Fibroblast of mammary gland (primary cell): Measurements from ENCODE around the gene NLGN4Y.

ENCODE experiments used
- DNase-seq: peaks from one replicate; pipeline ENCODE4 v3.0.0-alpha.2; 2010; ENCODE audit warnings: low read depth
- H3K4me3 ChIP-seq: 2 replicates; pipeline ENCODE4 v1.5.1; 2011; ENCODE audit warnings: low read depth, mild to moderate bottlenecking, low read length, moderate library complexity; ENCODE audit not compliant: control insufficient read depth
- TF ChIP-seq, protein P1 (sequence below): conservative IDR thresholded peaks from 2 replicates; pipeline ENCODE4 v1.5.1; 2011; ENCODE audit warnings: low read depth, low read length, inconsistent platforms; ENCODE audit not compliant: control insufficient read depth, insufficient read depth

The NLGN4Y gene

GRCh38 chrY:14524272-14525231, at the start of gene NLGN4Y:
Gene NLGN4Y, plus strand, starts transcription at chrY:14524529. Its CDS starts 97,591 bp downstream, at chrY:14622120.
- DNase-seq, result no peak
- H3K4me3 ChIP-seq, result no peak within 1 kb of the TSS
- TF ChIP-seq, protein P1, sequence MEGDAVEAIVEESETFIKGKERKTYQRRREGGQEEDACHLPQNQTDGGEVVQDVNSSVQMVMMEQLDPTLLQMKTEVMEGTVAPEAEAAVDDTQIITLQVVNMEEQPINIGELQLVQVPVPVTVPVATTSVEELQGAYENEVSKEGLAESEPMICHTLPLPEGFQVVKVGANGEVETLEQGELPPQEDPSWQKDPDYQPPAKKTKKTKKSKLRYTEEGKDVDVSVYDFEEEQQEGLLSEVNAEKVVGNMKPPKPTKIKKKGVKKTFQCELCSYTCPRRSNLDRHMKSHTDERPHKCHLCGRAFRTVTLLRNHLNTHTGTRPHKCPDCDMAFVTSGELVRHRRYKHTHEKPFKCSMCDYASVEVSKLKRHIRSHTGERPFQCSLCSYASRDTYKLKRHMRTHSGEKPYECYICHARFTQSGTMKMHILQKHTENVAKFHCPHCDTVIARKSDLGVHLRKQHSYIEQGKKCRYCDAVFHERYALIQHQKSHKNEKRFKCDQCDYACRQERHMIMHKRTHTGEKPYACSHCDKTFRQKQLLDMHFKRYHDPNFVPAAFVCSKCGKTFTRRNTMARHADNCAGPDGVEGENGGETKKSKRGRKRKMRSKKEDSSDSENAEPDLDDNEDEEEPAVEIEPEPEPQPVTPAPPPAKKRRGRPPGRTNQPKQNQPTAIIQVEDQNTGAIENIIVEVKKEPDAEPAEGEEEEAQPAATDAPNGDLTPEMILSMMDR, result no peak

- no peak for DNase-seq
- H3K4me3 ChIP-seq, result no peak overlapping the region
Measured at GRCh38 chrY:14485935-14486334, 38.4 kb upstream of the NLGN4Y start.

GRCh38 chrY:14490226-14490625, 34.1 kb upstream of the NLGN4Y start:
- H3K4me3 ChIP-seq, result no peak overlapping the region
- TF ChIP-seq, protein P1, result no peak
- DNase-seq, result no peak

More at GRCh38 chrY:14485935-14486334, 38.4 kb upstream of the NLGN4Y start:
- TF ChIP-seq, protein P1, result no peak

GRCh38 chrY:14498071-14498470, 26.3 kb upstream of the NLGN4Y start:
- TF ChIP-seq, protein P1, result no peak
- no peak overlapping the region for H3K4me3 ChIP-seq
- DNase-seq, result no peak

DNA sequence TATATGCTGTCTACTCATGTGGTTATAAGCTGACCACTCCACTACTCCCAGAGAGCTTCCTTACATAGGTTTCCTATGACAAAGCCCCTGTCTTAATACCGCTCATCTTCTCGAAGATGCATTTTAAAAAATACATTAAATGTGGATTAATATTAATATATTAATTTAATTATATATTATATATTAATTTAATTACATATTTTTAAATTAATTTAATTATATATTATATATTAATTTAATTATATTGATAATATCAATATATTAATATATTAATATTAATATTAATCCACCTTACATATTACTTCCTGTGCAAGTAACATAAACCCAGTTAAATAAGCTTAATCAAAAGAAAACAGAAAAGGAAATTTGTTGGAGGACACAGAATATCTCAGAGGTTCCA, 19.7 kb upstream of the NLGN4Y start:
- TF ChIP-seq, protein P1, result no peak
- no peak overlapping the region for H3K4me3 ChIP-seq
- DNase-seq, result no peak

GRCh38 chrY:14522379-14522950, 1.9 kb upstream of the NLGN4Y start:
- no peak for DNase-seq
- no peak overlapping the region for H3K4me3 ChIP-seq
- TF ChIP-seq, protein P1, result no peak
